GM12892 (cell line): ENCODE results near the gene EPC2.

Source experiments
- POLR2A ChIP-seq: IDR thresholded peaks from 2 replicates; pipeline ENCODE4 v1.6.1; 2011; ENCODE audit warnings: low read depth, low read length, control low read depth
- TAF1 ChIP-seq: IDR thresholded peaks from 2 replicates; pipeline ENCODE4 v1.6.1; 2011; ENCODE audit warnings: low read depth, mild to moderate bottlenecking, control low read depth, low read length, borderline replicate concordance

DNA sequence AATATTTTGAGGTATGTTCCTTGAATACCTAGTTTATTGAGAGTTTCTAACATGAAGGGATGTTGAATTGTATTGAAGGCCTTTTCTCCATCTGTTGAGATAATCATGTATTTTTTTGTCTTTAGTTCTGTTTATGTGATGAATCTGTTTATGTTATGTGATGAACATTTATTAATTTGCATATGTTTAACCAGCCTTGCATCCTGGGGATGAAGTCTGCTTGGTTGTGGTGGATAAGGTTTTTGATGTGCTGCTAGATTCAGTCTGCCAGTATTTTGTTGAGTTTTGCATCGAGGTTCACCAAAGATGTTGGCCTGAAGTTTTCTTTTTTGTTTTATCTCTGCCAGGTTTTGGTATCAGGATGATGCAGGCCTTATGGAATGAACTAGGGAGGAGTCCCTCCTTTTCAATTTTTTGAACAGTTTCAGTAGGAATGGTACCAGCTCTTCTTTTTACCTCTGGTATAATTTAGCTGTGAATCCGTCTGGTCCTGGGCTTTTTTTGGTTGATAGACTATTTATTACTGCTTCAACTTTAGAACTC is 71.9 kb downstream of the EPC2 start:
- TF ChIP-seq POLR2A (no peak), TAF1 (no peak)
